IPS DF 19.7 (cell line): ENCODE data around the gene IGFBP5.

ENCODE experiments used
- DNase-seq: peaks from one replicate; pipeline ENCODE4 v3.0.0-alpha.2; 2013; ENCODE audit warnings: low read depth, low spot score

Gene IGFBP5

GRCh38 chr2:216688731-216689340 is 6.5 kb downstream of the IGFBP5 start:
- no peak for DNase-seq

GRCh38 chr2:216687646-216688045 is 7.7 kb downstream of the IGFBP5 start:
- no peak for DNase-seq

GRCh38 chr2:216687111-216687510 is 8.2 kb downstream of the IGFBP5 start:
- DNase-seq: no peak

GRCh38 chr2:216685327-216685875 is 9.9 kb downstream of the IGFBP5 start:
- DNase-seq: no peak

GRCh38 chr2:216683846-216684245 is 11.5 kb downstream of the IGFBP5 start:
- DNase-seq: no peak

- DNase-seq: no peak
These were observed 13.7 kb downstream of the IGFBP5 start for GRCh38 chr2:216681683-216682082.

- no peak for DNase-seq
These were observed 14.3 kb downstream of the IGFBP5 start for GRCh38 chr2:216680951-216681629.

GRCh38 chr2:216679658-216680024 is 15.7 kb downstream of the IGFBP5 start:
- DNase-seq: no peak

GRCh38 chr2:216678813-216679657 is 16.3 kb downstream of the IGFBP5 start:
- no peak for DNase-seq

- no peak for DNase-seq
These were observed 17.3 kb downstream of the IGFBP5 start for GRCh38 chr2:216678098-216678465.

GRCh38 chr2:216677439-216678097 is 17.8 kb downstream of the IGFBP5 start:
- no peak for DNase-seq

- no peak for DNase-seq
These were observed 18.7 kb downstream of the IGFBP5 start for GRCh38 chr2:216676630-216677029.

GRCh38 chr2:216674376-216674775 is 21.0 kb downstream of the IGFBP5 start:
- DNase-seq: no peak

- DNase-seq: no peak
These were observed 21.7 kb downstream of the IGFBP5 start for GRCh38 chr2:216673609-216674008.

GRCh38 chr2:216673021-216673420 is 22.3 kb downstream of the IGFBP5 start:
- no peak for DNase-seq

- DNase-seq: no peak
These were observed 22.9 kb downstream of the IGFBP5 start for GRCh38 chr2:216672466-216672865.

GRCh38 chr2:216671791-216672343 is 23.5 kb downstream of the IGFBP5 start:
- no peak for DNase-seq

GRCh38 chr2:216671081-216671411 is 24.3 kb downstream of the IGFBP5 start:
- DNase-seq: no peak

- no peak for DNase-seq
These were observed 24.9 kb downstream of the IGFBP5 start for GRCh38 chr2:216670266-216671080.

- DNase-seq: no peak
These were observed 28.7 kb downstream of the IGFBP5 start for GRCh38 chr2:216666461-216667233.
